NCI-H774 (cell line): Measurements from ENCODE around the gene SLC22A16.
"Not testable (repeated sequence)": the region's sequence is repeated elsewhere in the genome, so short reads cannot be mapped to it uniquely, and the experiment has no call there.

ENCODE experiments used
- DNase-seq: peaks from one replicate; lab custom pipeline; 2025; lab: John Stamatoyannopoulos, UW

Gene SLC22A16

GRCh38 chr6:110488606-110489190 lies 12.3 kb upstream of the SLC22A16 start:
- DNase-seq: no peak

- not testable (repeated sequence) for DNase-seq
Observed at GRCh38 chr6:110487968-110488381, 11.6 kb upstream of the SLC22A16 start.

- DNase-seq: no peak
Observed at GRCh38 chr6:110486756-110487155, 10.3 kb upstream of the SLC22A16 start.

- no peak for DNase-seq
Observed at GRCh38 chr6:110485491-110485890, 9.1 kb upstream of the SLC22A16 start.

GRCh38 chr6:110484321-110484720 lies 7.9 kb upstream of the SLC22A16 start:
- no peak for DNase-seq

GRCh38 chr6:110482774-110483400 lies 6.5 kb upstream of the SLC22A16 start:
- no peak for DNase-seq

- DNase-seq: no peak
Observed at GRCh38 chr6:110481081-110481480, 4.7 kb upstream of the SLC22A16 start.

GRCh38 chr6:110475066-110475653 lies 1.3 kb downstream of the SLC22A16 start:
- no peak for DNase-seq

GRCh38 chr6:110474500-110474899 lies 1.9 kb downstream of the SLC22A16 start:
- no peak for DNase-seq

- DNase-seq: no peak
Observed at GRCh38 chr6:110472739-110473138, 3.7 kb downstream of the SLC22A16 start.

- DNase-seq: no peak
Observed at GRCh38 chr6:110471726-110472365, 4.6 kb downstream of the SLC22A16 start.

GRCh38 chr6:110468731-110469130 lies 7.7 kb downstream of the SLC22A16 start:
- no peak for DNase-seq

GRCh38 chr6:110467566-110468140 lies 8.8 kb downstream of the SLC22A16 start:
- DNase-seq: no peak

- DNase-seq: no peak
Observed at GRCh38 chr6:110462884-110463481, 13.4 kb downstream of the SLC22A16 start.

- no peak for DNase-seq
Observed at GRCh38 chr6:110461376-110461775, 15.0 kb downstream of the SLC22A16 start.

GRCh38 chr6:110459137-110459536 lies 17.3 kb downstream of the SLC22A16 start:
- no peak for DNase-seq

- no peak for DNase-seq
Observed at GRCh38 chr6:110458476-110458875, 17.9 kb downstream of the SLC22A16 start.

GRCh38 chr6:110457567-110458175 lies 18.7 kb downstream of the SLC22A16 start:
- peak; percentile 65 for DNase-seq

- DNase-seq: no peak
Observed at GRCh38 chr6:110456694-110457093, 19.7 kb downstream of the SLC22A16 start.

- no peak for DNase-seq
Observed at GRCh38 chr6:110449541-110449895, 26.9 kb downstream of the SLC22A16 start.

GRCh38 chr6:110448846-110449540 lies 27.4 kb downstream of the SLC22A16 start:
- no peak for DNase-seq
